ENCODE data around the gene SAMD3. TPM values are rescaled to one million over a fixed set of nuclear protein-coding genes. Genes with fewer than 3 reads are reported as not detected.

Gene SAMD3
- total and polyA plus RNA-seq, 2 of the 8 experiments (the other 6 are each of a cell fraction or from before 2014, with no cell fraction given) = 1.8 to 1.9 TPM

- H2BK15ac ChIP-seq (ENCODE audit: low read length) = no peak overlapping the region
- TF ChIP-seq EZH2 (IDR thresholded peaks at IDR 0.05; ENCODE audit: low read depth, low read length, severe bottlenecking) (no peak), SRF (IDR thresholded peaks at IDR 0.05; ENCODE audit: low read depth, low read length) (no peak), HDAC6 (IDR thresholded peaks at IDR 0.05; ENCODE audit: low read depth, low read length) (no peak), NRF1 (IDR thresholded peaks at IDR 0.05; ENCODE audit: low read depth, low read length) (no peak), GABPA (IDR thresholded peaks at IDR 0.05; ENCODE audit: borderline replicate concordance, insufficient read depth, low read length) (no peak), E2F6 (IDR thresholded peaks at IDR 0.05) (no peak), RAD21 (IDR thresholded peaks at IDR 0.05 in 1 of 2, conservative IDR thresholded peaks at IDR 0.05 in 1 of 2; ENCODE audit: low read depth in 2 of 2, low read length in 2 of 2) (no peak), SIN3A (conservative IDR thresholded peaks at IDR 0.05 in 1 of 2, IDR thresholded peaks at IDR 0.05 in 1 of 2; ENCODE audit: low read depth in 1 of 2, low read length in 2 of 2) (no peak), ATF2 (IDR thresholded peaks at IDR 0.05; ENCODE audit: low read length) (no peak)
Observed at GRCh38 chr6:130212215-130212874, 10.4 kb downstream of the SAMD3 start.

More at GRCh38 chr6:130212215-130212874, 10.4 kb downstream of the SAMD3 start:
- Histone ChIP-seq H2BK120ac (replicated peaks; ENCODE audit: low read depth, low read length) (no peak overlapping the region), H3K27ac (ENCODE audit: low read depth, low read length) (no peak overlapping the region), H2BK12ac (ENCODE audit: low read depth, low read length) (no peak overlapping the region), H3K56ac (replicated peaks; ENCODE audit: insufficient read length, low read depth, low read length) (no peak overlapping the region), H4K91ac (replicated peaks; ENCODE audit: insufficient read length, low read length) (no peak overlapping the region), H4K5ac (ENCODE audit: insufficient read length, low read depth, low read length) (no peak overlapping the region), H3K18ac (ENCODE audit: extremely low read depth, low read length) (no peak overlapping the region; the same call in 1 of the 2 replicates), H2AK5ac (ENCODE audit: low read depth, low read length) (no peak overlapping the region), H3K79me2 (ENCODE audit: control insufficient read depth in 1 of 2, insufficient read depth in 2 of 2, low read length in 2 of 2) (no peaks in the 10 kb centered on the region), H2AFZ (ENCODE audit: low read length) (no peak overlapping the region), H4K20me1 (replicated peaks in 1 of 2; ENCODE audit: control insufficient read depth in 1 of 2, insufficient read depth in 2 of 2, low read length in 2 of 2) (no peaks in the 10 kb centered on the region), H3K9ac (replicated peaks in 1 of 4; ENCODE audit: extremely low read depth in 1 of 4, low read depth in 3 of 4, low read length in 3 of 4) (no peak overlapping the region), H3K4me1 (replicated peaks in 1 of 4; ENCODE audit: control insufficient read depth in 3 of 4, insufficient read depth in 4 of 4, low read length in 3 of 4) (no peaks in the 10 kb centered on the region; a peak in 2 of 7 replicates), H3K79me1 (ENCODE audit: low read depth, low read length) (no peaks in the 10 kb centered on the region), H2BK20ac (ENCODE audit: low read length) (no peak overlapping the region), H2BK5ac (ENCODE audit: low read depth, low read length) (no peak overlapping the region), H3K4me3 (ENCODE audit: extremely low read depth in 1 of 4, insufficient read depth in 2 of 4, low read depth in 3 of 4, low read length in 4 of 4) (no peak overlapping the region), H4K8ac (ENCODE audit: extremely low read depth, insufficient read depth, low read length) (no peak overlapping the region), H3K4ac (replicated peaks; ENCODE audit: insufficient read length, low read depth, low read length) (no peak overlapping the region), H3K23me2 (ENCODE audit: low read depth, low read length) (no peaks in the 10 kb centered on the region), H3K27me3 (replicated peaks in 1 of 4; ENCODE audit: control insufficient read depth in 3 of 4, extremely low read depth in 1 of 4, insufficient read depth in 3 of 4, low read length in 3 of 4) (no peaks in the 10 kb centered on the region), H3K23ac (ENCODE audit: insufficient read length) (no peak overlapping the region), H3K9me3 (ENCODE audit: insufficient read depth in 2 of 2, low read depth in 1 of 2, low read length in 1 of 2) (peaks cover 5 to 8% of the 10 kb centered on the region in 2 experiments; a peak in 3 of 4 replicates), H3K14ac (ENCODE audit: insufficient read length) (no peak overlapping the region), H3K36me3 (ENCODE audit: control insufficient read depth in 2 of 4, insufficient read depth in 4 of 4, low read length in 3 of 4) (peaks cover 0 to 2% (median 0%) of the 10 kb centered on the region in 4 experiments; a peak in 2 of 8 replicates), H3K4me2 (ENCODE audit: insufficient read depth in 1 of 2, low read depth in 2 of 2, low read length in 2 of 2) (no peak overlapping the region)
- 46% methylated on average over 2 of the region's 2 CpGs; no CpG with 5 or more reads in 1 of the 2 experiments for WGBS, 2 experiments (ENCODE audit: extremely low coverage in 1 of 2, insufficient coverage in 1 of 2, insufficient read length in 1 of 2, insufficient replicate concordance in 2 of 2, low coverage in 1 of 2, low lambda C conversion rate in 2 of 2, missing lambda C conversion rate in 1 of 2)
- DNase-seq (ENCODE audit: low read depth in 1 of 2, low spot score in 2 of 2) (no peak), FAIRE-seq (no peak)
- CTCF ChIA-PET (ENCODE audit: partially characterized antibody) = interaction anchor here (0.6 to 1.7 kb wide), 5 partner anchors 9 to 24 kb away, joined by 3 to 5 read pairs (median 3); no protein-coding TSS in a partner anchor
- POLR2A ChIA-PET (ENCODE audit: partially characterized antibody) = no interaction called here

Data from H1 (cell line).